Erythroblast (primary cell): ENCODE results near the gene ARRDC3.
"Not testable (repeated sequence)": the region's sequence is repeated elsewhere in the genome, so short reads cannot be mapped to it uniquely, and the experiment has no call there.

Experiments
- GATA1 ChIP-seq: IDR thresholded peaks from 2 replicates; pipeline ENCODE4 v1.6.1; 2011; ENCODE audit warnings: low read depth, mild to moderate bottlenecking, control low read depth, low read length, moderate library complexity
- POLR2A ChIP-seq: IDR thresholded peaks from 2 replicates; pipeline ENCODE4 v1.6.1; 2011; ENCODE audit warnings: mild to moderate bottlenecking, low read length

DNA sequence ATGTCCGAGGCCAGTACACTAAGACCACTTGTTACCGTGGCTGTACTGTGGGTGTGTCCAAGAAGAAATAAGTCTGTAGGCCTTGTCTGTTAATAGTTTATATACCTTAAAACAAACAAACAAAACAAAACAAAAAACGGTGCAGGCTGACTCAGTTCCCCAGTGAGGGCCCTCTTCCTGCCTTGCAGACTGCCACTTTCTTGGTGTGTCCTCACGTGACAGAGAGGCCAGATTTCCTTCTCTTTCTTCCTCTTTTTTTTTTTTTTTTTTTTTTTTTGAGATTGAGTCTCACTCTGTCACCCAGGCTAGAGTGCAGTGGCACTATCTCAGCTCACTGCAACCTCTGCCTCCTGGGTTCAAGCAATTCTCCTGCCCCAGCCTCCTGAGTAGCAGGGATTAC lies 28.2 kb downstream of the ARRDC3 start:
- not testable (repeated sequence) for TF ChIP-seq POLR2A, GATA1
